ELR (cell line): Measurements from ENCODE around the gene CLEC18B.
"Not testable (repeated sequence)": the region's sequence is repeated elsewhere in the genome, so short reads cannot be mapped to it uniquely, and the experiment has no call there.

Experiments used
- DNase-seq: peaks from one replicate; pipeline ENCODE4 v3.0.0-alpha.2; 2015; ENCODE audit warnings: low read depth

CLEC18B gene

DNA sequence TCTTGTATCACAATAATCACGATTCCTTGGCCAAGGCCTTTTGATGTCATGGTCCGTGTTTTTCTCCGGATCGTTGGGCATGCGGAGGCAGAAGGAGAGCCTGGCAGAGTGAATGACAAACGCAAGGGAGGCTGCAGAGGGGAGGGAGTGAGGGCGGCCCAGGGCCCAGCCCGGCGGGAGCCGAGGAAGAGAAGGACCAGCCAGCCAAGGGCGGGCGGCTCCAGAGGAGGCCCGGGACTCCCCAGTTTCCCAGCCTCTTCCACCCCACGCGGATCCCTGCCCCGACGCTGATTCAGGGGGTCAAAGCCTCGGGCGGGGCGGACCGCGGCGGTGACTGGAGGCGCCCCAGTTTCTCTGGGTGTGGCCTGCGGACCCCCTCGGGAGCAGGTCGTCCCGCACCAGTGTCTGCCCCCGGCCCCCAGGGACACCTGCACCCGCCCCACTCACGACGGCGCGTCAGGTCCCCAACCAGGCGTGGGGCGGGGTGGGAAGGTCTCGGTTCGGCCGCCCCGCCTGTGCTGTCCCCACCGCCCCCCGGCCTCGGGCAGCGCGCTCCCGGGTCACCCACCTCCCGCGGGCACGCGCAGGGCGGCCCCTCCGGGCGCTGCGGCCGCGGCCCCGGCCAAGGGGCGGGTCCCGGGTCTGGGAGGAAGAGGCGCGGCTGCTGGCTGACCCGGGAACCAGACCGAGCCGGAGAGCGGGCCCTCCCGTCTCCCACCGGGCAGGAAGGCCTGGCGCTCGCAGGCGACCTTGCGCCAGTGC is 14.5 kb downstream of the CLEC18B start:
- not testable (repeated sequence) for DNase-seq

DNA sequence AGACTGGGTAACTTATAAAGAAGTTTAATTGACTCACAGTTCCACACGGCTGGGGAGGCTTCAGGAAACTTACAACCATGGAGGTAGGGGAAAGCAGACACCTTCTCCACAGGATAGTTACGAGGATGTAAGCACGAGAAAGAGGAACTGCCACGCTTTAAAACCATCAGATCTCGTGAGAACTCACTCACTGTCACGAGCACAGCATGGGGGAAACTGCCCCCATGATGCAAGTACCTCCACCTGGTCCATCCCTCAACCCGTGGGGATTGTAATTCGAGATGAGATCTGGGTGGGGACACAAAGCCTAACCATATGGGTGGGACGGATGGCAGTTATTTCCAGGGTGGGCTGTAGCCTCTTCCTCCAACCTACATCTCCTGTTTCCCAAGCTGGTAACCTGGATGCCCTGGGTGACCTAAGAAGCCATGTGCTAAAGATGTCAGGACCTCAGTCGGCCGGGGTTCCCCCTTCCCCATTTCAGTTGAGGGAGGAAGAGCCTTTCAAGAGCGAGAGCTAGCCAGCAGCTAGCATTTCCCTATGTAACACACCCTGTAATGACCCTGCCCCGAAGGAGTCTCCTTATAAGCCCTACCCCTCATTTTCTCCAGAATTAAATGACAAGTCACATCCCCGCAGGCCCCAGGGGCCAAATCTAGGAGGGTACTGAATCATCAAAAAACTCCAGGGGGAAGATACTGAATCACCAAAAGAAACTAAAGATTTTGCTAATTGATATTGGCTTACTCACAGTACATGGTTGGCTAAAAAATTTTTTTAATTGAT is 16.9 kb downstream of the CLEC18B start:
- DNase-seq = not testable (repeated sequence)

DNA sequence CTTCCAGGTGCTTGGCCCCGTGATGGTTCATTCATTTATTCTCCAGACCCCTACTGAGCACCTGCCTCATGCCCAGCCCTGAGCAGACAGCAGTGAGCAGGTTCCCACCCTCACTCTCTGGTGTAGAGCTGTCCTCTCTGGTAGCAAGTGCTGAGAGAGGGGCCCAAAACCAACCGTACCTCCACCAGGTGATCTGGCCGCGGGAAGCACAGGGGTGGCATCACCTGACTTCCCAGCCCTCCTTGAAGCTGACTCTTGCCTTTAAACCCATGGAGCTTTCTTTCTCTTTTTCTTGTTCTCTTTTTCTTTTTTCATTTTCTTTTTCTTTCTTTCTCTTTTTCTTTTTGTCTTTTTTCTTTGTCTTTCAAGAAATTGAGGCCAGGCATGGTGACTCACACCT is 21.0 kb downstream of the CLEC18B start:
- DNase-seq = not testable (repeated sequence)

DNA sequence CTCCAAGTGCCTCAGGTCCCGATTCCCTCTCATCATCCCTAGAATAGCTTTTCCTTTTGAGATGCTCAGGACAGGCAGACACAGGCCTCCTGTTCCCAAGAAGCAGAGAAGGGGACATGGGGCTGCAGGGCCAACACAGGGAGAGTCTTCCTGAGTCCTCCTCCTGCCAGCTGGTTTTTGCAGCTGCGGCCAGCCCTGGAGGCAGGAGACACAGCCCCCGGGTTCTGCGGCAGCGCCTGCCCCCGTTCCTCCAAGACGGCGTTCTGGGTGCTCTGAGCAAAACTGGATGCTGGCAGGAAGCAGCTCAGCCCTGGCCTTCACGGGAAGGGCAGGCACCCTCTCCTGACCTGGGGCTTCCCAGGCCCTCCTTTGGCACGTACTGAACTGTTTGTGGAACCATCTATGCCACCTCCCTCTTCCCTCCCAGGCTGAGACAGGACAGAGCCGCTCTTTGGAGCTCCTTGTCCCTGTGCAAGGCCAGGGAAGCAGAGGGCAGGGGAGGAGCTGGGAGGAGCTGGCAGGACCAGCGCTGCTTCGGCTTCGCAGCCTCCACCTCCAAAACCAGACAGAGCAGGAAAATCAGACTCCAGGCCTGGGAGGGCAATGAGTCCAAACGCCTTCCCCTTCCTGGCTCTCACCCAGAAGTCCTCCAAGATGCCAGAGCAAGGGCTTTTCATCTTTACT is 22.9 kb downstream of the CLEC18B start:
- DNase-seq = not testable (repeated sequence)

DNA sequence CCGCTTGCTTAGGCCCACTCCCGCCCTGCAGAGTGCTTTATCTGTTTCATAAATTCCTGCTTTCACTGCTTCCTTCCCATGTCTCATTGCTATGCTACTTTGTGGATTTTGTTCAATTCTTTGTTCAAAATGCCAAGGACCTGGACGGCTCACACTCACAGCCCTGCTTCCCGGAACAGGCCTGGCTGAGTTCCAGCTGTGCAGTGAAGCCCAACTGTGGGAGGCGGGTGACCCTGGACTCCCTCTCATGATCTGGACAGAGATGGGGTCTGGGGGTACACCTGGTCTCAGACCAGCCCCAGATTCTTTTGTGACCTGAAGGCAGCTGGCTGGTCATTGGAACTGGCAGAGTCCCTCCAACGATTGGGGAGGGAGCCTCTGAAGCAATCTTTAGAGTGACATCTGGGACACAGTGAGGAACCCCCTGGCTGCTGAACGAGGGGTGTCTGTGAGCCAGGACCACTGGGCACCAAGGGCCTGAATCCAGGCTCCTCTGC is 24.7 kb downstream of the CLEC18B start:
- not testable (repeated sequence) for DNase-seq

DNA sequence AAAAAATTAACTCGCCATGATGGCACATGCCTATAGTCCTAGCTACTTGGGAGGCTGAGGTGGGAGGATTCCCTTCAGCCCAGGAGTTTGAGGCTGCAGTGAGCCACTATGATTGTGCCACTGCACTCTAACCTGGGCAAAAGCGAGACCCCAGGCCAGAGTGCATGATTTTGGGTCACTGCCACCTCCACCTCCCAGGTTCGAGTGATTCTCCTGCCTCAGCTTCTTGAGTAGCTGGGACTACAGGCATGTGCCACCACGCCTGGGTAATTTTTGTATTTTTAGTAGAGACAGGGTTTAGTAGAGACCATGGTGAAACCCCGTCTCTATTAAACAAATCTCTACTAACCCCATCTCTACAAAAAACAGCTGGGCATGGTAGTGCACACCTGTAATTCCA is 26.7 kb downstream of the CLEC18B start:
- DNase-seq = not testable (repeated sequence)

DNA sequence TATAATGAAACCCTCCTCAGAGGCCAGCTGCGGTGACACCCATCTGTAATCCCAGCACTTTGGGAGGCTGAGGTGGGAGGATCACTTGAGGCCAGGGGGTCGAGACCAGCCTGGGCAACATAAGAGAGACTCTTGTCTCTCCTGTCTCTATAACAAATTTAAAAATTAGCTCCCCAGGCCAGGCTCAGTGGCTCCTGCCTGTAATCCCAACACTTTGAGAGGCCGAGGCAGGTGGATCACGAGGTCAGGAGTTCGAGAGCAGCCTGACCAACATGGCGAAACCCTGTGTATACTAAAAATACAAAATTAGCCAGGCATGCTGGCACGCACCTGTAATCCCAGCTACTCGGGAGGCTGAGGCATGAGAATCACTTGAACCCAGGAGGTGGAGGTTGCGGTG is 27.1 kb downstream of the CLEC18B start:
- DNase-seq = not testable (repeated sequence)

DNA sequence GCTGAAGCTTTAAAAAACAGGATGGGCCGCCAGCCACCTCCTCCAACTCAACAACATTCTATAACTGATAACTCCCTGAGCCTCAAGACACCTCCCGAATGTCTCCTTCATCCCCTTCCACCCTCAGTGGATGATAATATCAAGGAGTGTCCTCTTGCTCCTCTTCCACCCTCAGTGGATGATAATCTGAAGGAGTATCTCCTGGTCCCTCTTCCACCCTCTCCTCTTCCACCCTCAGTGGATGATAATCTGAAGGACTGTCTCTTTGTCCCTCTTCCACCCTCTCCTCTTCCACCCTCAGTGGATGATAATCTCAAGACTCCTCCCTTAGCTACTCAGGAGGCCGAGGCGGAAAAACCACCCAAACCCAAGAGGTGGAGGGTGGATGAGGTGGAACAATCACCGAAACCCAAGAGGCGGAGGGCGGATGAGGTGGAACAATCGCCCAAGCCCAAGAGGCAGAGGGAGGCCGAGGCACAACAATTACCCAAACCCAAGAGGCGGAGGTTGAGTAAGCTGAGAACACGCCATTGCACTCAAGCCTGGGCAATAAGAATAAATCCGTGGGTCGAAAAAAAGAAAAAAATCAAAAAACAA is 29.7 kb downstream of the CLEC18B start:
- not testable (repeated sequence) for DNase-seq

DNA sequence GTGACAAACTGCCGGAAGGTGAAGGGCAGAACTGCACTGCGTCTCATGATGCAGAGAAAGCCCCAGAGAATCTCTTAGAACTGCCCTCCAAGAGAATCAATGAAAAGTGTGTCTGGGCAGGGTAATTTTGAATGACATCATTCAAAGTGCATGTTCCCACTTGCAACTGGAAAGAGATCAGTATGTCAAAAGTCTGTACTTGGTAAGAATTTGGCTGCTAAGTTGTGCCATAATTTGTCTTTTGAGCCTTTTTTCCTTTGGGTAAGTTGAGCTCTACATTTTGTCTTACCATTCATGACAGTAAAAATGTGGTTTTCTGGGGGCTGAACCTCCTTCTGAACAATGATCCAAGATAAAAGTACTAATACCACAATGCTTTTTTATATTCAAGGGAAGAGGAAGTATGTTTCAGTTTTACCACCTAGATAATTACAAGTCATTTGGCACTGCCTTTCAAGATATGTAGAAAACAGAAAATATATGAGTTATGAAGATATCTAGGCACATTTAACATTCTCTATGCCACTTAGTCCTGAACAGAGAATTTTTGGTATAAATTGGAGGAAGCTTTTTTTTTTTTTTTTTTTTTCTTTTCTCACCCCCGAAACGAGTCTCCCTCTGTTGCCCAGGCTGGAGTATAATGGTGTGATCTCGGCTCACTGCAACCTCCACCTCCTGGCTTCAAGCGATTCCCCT is 38.8 kb downstream of the CLEC18B start:
- DNase-seq = not testable (repeated sequence)

DNA sequence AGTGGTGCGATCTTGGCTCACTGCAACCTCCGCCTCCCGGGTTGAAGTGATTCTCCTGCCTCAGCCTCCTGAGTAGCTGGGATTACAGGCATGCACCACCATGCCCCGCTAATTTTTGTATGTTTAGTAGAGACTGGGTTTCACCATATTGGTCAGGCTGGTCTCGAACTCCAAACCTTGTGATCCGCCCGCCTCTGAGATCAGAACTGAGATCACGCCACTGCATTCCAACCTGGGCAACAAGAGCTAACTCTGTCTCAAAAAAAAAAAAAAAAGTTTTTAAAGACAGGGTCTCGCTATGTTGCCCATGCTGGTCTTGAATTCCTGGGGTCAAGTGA is 47.5 kb downstream of the CLEC18B start:
- not testable (repeated sequence) for DNase-seq

DNA sequence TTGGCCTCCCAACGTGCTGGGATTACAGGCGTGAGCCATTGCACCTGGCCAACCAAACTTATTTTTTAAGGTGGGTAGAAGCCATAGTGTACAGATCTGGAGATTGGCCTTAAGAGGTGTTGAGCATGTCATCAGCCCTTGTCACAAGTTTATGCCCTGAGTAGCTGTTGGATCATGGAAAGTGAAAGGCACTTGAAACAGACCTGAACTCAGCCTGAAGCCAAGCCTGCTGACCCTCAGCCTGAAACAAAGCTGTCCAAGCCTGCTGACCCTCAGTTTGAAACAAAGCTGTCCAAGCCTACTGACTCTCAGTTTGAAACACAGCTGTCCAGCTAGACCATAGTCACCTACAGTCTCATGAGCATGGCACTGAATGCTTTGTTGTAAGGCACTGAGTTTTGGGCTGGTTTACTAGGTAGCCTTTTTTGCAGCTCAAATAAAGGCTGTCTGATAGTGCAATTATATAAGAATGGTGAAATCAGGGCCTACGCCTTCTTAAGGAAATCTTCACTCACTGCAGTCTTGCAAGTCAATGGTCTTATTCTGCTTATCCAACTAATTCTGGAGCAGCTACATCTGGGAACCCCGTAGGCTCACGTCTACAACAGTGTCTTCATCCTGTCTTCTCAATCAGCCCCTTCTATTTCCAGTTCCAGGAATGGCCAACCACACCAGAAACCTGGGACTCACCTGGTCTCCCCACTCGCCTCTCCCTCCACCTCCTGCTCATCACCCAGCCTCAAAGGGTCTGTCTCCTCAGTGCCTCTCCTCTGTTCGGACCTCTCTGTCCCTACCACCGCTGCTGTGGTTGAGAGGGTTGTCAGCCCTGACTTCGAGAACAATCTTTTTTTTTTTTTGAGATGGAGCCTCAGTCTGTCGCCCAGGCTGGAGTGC is 48.1 kb downstream of the CLEC18B start:
- no peak for DNase-seq

DNA sequence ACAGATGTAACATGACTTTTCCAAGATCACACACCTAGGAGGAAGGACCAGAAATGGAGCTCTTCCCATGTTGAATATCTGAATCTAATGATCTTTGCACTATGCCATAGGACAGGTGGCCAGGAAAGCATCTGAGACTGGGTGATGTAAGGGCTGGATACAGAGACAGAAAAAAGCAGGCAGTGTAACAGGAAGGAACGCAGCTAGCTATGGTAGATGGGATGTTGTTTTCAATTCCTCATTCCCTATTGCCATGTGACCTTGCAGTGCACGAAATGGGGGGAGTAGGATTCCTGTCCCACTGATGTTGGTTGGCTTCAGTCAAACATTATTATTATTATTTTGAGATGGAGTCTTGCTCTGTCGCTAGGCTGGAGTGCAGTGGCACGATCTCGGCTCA is 48.9 kb downstream of the CLEC18B start:
- no peak for DNase-seq

DNA sequence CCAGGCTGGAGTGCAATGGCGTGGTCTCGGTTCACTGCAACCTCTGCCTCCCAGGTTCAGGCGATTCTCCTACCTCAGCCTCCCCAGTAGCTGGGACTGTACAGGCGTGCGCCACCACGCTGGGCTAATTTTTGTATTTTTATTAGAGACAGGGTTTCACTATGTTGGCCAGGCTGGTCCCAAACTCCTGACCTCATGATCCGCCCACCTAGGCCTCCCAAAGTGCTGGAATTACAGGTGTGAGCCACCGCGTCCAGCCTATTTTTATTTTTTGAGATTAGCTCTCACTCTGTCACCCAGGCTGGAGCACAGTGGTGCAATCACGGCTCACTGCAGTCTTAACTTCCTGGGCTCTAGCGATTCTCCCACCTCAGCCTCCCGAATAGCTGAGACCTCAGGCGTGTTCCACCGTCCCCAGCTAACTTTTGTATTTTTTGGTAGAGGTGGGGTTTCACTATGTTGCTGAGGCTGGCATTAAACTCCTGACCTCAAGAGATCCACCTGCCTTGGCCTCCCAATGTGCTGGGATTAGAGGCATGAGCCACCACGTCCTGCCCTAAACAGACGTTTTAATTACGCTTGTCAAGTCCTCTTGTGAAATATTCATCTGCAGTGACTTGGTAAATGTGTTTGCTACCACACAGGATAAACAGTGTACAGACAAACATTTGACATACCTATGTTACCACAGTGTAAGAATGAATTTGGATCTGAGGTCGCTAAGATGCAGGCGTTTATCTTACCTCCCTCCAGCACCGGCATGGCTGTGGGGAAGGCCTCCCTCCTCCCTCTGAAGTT is 50.7 kb downstream of the CLEC18B start:
- not testable (repeated sequence) for DNase-seq

DNA sequence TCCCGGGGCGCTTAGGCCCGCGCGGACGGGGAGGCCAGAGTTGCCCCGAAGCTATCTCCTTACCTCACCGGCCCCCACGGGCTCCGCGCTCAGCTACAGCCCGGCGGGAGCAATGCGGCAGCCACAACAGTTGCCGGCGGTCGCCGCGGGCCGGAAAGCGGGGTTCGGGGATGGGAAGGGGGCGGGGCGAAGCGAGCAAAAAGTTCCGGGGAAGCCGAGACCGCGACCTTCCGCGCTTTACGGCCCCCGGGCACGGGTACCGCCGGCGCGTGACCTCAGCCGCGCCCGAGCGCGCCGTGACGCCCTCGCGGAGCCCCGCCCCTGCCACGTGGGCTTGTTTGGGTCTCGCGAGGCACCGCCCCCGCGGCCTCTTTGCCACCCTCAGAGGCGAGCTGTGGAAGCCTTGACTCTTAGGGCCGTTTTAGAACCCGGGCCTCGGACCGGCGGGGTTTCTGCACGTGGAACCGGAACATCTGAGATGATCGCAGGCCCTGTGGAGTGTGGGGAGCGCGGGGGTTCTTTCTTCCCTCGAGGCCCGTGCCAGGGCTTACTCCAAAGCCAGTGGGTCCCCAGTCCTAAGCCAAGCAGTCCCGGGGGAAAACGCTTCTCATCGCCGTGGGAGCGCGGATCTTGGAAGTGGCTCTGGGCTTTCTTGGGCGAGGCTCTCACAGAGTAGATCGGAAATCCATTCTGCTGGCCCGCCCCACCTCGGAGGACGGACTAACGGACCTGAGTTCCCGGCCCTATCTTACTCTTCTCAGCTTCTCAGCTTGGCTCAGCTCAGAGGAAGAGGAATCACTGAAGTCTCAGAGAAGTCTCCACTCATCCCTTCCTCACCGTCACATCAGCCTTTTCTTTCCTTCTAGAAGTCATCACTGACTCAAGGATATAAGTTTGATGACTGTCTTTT is 53.0 kb downstream of the CLEC18B start:
- peak; percentile 94 for DNase-seq

DNA sequence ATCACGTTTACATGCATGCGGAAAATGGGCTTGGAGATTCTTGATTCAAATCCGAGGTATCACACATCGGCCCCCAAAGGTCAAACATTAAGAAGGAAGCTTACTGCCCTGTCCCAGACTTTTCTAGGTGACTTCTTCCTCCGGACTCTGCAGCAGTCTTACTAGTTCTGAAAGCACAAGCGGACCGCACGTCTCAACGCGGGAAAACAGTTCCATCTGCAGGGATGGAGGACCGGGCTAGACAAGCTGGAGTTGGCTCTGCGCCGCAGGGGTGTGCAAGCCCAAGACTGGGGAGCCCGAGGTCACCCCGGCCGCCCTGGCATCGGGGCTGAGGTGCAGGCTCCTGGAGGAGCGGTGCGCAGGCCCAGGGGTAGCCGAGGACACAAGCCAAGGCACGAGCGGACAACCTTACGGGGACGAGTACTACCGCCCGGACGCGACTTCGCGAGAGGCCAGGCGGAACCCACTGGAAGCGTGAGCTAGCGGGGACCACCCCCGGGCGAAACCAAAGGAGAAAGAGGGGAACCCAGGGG is 53.7 kb downstream of the CLEC18B start:
- DNase-seq = peak; percentile 53

DNA sequence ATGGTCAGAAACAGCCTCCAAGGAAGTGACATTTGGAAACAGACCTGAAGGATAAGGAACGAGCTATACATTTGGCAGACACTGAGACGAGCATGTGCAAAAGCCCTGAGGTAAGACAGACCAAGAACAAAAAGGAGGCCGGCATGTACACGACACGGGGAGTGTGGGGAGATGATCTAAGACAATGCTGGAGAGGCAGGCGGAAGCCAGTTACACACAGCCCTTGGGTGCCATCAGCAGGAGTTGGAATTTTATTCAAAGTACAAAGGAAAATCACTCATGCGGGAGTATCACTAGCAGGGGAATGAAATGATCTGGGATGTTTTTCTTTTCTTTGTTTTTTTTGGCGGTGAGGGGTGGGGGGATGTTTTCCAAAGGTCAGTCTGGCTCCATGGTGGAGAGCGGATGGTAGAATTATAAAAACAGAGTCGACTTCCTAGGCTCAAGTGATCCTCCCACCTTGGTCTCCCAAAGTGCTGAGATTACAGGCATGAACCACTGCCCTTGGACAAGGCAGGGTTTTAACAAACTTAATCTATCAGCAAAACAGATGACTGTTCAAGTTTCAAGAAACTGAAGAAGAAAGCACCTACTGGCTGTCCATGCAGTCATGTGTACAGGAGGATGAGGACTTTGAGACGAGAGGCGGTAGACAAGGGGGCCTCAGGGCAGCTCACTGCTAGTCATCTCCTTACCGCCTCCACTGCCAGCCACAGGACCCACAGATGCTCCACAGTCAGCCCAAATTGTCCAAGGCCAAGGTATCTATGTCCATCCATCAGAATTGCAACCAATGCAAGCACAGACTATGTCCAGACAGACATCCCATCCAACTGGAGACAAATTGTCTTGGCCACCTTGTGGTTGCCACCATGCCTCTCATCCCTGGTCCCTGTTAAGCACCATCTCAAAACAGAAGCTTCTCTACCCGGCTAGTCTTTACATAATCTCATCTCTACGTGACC is 59.4 kb downstream of the CLEC18B start:
- not testable (repeated sequence) for DNase-seq
